ENCODE results near the gene ADGRV1.
A peak's percentile ranks its signal among the peaks of the same experiment; 100 is the strongest.
"Not testable (repeated sequence)": the region's sequence is repeated elsewhere in the genome, so short reads cannot be mapped to it uniquely, and the experiment has no call there.

Gene ADGRV1

DNA sequence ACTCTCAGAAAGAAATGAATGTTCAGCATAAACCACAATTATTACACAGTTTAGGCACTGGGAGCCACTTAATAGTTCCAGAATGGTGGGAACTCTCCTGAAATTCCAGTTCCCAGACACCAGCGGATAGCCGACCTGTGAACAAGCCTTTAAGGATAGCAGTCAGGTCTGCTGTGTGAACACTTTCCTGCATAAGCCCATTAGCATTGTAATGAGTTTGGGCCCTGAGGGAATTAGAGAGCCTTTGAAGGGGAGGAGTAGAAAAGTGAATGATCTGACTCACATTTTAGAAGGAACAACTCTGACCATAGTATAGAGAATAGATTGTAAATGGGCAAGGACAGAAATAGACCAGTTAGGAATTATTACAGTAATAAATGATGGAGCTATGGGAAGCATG is 189.1 kb downstream of the ADGRV1 start:
- DNase-seq = no peak

DNA sequence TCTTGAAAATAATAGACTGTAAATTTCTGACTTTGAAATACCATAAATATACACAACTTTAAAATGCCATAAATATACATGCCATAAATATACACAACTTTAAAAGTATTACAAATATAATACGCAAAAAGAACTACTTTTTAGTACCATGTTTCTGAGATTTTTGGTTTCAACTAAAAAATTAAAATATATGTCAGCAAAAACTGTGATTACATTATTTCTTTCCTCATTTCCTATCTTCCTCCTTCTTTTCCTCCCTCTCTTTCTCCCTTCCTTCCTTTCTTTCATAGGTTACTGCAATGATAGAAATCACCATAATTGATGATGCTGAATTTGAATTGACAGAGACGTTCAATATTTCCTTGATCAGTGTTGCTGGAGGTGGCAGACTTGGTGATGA is 200.5 kb downstream of the ADGRV1 start:
- no peak for DNase-seq

DNA sequence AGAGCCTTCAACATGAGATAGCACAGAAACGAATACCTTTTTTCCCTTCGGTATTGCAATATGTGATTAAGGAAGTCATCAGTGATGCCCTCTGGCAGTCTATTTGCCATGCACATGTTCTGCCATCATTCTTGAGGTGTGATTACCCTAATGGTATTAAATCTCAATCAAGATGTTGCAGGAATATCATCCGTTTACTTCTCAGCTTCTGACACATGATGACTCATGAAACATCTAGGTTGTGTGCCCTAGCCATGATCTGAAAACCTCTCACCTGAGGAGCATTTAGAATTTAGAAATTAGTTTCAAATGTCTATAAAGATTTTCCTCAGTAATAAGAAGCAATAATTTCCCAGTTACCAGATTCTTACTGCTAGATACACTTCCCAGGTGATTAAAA is 209.1 kb downstream of the ADGRV1 start:
- DNase-seq = no peak

DNA sequence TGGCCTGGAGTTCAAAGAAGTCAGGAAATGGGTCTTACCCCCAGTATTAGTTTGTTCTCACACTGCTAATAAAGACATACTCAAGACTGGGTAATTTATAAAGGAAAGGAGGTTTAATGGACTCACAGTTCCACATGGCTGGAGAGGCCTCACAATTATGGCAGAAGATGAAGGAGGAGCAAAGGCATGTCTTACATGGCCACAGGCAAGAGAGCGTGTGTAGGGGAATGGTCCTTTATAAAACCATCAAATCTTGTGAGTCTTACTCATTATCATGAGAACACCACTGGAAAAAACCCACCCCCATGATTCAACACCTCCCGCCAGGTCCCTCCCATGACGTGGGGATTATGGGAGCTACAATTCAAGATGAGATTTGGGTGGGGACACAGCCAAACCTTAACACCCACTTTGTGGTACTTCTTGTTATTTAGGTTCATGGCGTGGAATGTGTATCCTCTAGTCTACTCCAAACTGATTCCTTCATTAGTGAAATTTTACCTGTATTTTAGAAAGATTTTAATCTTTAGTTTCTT is 211.5 kb downstream of the ADGRV1 start:
- DNase-seq = not testable (repeated sequence)

DNA sequence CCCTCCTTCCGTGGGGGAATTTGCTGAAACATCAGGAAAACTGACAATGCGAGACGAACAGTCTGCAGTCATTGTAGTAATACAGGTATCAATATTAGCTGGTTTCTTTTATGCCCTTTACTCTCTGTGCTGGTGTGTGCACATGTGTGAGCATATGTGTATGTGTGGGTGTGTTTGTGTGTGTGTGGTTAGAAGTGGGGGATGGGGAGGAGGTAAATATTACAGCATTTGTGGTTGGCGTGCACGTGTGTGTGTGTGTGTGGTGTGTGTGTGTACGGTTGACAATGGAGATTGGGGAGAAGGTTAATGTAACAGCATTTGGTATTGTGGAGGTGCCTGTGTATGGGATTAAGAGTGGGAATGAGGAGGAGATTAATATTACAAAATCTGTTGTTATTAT is 219.4 kb downstream of the ADGRV1 start:
- no peak for DNase-seq

DNA sequence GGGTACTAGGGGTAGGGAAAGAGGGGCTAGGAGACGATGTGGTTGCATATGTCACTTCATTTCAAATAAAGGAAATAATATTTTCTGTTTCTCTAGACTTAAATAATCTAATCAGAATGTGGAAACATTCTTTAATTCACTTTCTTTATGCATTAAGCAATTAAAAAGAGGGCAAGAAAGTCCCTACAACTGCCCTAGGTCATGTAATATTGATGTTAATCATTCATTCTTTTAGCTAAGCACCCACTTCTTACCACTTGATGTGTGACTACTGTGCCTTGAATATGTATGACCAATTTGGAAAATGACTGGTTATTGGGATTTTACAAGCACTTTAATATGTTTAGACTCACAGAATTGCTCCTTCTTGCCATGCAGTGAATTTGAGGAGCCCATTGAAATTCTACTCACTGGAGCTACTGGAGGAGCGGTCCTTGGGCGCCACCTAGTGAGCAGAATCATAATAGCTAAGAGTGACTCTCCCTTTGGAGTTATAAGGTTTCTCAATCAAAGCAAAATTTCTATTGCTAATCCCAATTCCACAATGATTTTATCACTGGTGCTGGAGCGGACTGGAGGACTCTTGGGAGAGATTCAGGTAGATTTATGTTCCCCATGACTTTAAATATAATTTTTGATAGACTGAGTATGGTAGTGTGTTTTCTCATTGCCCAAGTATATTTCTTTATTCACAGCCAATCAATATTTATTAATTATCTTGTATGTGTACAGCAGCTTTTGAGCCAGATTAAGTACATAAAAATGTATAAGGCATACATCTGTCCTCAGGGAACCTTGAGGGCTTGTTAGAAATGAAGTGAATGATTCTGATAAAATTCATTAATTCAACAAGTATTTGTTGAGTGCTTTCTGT is 225.1 kb downstream of the ADGRV1 start:
- DNase-seq = peak; percentile 77

DNA sequence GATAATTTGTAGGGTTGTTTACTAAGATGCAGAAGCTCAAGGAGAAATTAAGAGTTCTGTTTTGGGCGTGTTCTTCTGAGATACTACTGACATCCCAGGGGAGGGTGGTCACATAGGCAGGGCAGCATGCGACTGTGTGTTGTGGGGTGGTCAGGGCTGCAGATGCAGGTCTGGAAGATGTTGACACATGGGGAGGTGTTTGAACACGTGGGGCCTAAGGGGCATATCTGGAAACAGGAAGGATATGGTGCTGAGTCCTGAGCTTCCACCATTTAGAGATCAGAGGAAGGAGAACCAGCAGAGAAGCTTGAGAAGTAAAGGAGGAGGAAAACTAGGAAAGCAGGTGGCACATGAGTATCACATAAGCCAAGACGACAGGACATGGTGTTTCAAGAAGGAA is 228.2 kb downstream of the ADGRV1 start:
- DNase-seq = no peak

DNA sequence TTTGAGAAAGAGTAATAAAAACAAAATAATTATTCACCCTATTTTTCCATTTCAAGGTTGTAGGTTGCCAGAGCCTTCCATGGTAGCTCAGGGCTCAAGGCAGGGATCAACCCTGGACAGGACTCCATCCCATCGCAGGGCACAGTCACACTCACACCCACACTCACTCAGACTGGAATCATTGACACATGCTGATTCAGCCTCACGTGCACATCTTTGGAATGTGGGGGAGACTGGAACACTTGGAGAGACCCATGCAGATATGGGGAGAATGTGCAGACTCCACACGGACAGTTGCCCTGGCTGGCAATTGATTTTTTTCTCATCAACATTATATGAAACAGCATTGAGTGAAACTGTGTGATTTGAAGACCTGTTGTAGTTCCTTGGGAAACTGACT is 234.1 kb downstream of the ADGRV1 start:
- DNase-seq = no peak

DNA sequence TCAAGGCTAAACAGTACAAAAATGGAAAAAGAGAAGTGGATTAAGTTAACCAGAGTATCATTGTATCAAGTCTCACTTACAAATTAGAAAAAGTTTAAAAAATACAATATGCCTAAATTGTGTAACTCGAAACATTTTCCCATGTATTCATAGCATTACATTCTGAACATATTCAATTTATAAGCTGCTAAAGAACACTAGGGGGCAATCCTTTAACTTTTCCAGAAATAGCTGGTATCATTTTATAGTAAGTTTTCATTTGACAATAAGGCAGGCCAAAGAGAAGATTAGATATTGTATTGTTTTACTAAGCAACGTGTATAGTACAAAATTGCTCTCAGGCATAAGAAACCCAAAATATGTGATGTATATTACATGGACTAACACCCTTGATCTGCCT is 234.6 kb downstream of the ADGRV1 start:
- no peak for DNase-seq

DNA sequence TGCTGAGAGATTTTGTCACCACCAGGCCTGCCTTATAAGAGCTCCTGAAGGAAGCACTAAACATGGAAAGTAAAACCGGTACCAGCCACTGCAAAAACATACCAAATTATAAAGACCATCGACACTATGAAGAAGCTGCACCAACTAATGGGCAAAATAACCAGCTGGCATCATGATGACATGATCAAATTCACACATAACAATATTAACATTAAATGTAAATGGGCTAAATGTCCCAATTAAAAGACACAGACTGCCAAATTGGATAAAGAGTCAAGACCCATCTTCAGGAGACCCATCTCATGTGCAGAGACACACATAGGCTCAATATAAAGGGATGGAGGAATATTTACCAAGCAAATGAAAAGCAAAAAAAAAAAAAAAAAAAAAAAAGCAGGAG is 238.3 kb downstream of the ADGRV1 start:
- not testable (repeated sequence) for DNase-seq

DNA sequence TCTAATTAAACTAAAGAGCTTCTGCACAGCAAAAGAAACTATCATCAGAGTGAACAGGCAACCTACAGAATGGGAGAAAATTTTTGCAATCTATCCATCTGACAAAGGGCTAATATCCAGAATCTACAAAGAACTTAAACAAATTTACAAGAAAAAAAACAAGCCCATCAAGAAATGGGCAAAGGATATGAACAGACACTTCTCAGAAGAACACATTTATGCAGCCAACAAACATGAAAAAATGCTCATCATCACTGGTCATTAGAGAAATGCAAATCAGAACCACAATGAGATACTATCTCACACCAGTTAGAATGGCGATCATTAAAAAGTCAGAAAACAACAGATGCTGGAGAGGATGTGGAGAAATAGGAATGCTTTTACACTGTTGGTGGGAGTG is 241.5 kb downstream of the ADGRV1 start:
- not testable (repeated sequence) for DNase-seq

DNA sequence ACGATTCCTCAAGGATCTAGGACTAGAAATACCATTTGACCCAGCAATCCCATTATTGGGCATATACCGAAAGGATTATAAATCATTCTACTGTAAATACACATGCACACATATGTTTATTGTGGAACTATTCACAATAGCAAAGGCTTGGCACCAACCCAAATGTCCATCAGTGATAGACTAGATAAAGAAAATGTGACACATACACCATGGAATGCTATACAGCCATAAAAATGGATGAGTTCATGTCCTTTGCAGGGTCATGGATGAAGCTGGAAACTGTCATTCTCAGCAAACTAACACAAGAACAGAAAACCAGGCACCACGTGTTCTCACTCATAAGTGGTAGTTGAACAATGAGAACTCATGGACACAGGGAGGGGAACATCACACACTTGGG is 241.9 kb downstream of the ADGRV1 start:
- DNase-seq = not testable (repeated sequence)

DNA sequence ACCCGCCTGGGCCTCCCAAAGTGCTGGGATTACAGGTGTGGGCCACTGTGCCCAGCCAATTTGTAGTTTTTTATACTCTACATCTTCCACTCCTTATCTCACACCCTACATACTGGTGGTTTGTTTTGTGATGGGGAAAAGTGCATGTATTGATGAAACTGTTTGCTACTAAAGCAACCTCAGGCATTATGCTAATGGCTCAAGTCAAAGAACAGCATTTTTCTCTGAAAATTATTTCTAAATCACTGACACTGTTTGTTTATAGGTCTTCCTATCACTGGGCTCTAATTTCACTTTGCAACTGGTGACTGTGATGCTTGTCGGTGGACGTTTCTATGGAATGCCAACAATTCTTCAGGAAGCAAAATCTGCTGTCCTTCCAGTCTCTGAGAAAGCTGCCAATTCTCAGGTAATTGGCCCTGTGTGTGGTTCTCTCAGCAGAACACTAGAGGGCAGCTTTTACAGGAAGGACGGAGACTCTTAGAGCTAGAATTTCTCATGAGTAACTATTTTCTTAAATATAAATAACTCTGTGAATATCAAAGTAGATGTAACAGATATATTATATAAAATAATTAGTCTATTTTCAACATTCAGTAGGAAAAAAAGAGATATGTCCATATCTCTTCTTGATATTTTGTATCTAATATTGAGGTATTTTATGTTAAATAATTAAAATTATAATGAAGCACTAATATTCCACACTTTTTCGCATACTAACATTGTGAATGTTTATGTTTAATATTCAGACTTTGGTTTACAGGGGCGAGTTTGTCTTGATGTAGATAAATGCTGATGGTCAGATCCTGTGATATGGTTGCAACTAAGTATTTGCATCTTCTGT is 244.1 kb downstream of the ADGRV1 start:
- DNase-seq = no peak

DNA sequence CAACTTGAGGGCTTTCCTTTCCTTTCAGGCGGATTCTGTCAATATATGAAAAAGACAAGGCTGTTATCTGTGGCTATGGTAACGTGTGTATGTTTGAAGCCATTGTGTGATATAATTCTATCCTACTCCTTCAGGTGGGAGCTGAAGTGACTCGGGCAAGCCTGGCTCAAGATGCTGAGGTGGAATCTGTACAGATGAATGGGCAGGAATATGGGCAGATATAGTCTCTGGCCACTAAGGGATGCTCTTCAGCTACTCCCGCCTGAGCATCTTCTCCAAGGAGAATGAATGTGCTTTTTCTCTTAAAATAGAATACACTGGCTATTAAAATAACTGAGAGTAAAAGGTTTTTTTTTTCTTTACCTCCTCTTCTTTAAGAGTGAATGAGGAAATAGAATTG is 244.8 kb downstream of the ADGRV1 start:
- no peak for DNase-seq

DNA sequence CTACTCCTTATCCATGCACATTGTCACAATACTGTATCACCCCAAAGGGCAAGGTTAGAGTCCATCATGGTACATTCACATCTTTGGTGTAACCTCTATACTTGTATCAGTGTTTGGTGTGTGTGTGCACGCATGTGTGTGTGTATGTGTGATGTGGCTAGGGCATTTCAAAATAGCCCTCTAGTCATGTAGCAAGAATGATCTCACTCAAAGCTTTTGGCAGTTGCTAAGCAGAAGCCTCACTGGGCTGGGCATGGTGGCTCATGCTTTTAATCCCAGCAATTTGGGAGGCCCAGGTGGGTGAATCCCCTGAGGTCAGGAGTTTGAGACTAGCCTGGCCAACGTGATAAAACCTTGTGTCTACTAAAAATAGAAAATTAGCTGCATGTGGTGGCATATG is 245.3 kb downstream of the ADGRV1 start:
- no peak for DNase-seq

DNA sequence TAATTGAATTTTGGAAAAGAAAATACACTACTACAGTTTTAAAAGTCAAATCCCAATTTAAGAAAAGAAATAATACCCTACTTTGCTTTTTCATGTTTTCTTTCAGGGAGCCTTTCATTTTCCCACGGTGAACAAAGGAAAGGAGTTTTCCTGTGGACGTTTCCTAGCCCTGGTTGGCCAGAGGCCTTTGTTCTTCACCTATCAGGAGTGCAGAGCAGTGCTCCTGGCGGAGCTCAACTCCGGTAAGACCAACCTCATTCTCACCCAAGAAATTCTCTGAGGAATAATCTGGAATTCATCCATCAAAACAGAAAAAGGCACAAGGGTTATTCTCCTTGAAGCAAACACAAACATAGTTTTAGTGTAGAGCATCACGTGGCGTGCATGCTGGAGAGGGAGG is 248.9 kb downstream of the ADGRV1 start:
- no peak for DNase-seq

DNA sequence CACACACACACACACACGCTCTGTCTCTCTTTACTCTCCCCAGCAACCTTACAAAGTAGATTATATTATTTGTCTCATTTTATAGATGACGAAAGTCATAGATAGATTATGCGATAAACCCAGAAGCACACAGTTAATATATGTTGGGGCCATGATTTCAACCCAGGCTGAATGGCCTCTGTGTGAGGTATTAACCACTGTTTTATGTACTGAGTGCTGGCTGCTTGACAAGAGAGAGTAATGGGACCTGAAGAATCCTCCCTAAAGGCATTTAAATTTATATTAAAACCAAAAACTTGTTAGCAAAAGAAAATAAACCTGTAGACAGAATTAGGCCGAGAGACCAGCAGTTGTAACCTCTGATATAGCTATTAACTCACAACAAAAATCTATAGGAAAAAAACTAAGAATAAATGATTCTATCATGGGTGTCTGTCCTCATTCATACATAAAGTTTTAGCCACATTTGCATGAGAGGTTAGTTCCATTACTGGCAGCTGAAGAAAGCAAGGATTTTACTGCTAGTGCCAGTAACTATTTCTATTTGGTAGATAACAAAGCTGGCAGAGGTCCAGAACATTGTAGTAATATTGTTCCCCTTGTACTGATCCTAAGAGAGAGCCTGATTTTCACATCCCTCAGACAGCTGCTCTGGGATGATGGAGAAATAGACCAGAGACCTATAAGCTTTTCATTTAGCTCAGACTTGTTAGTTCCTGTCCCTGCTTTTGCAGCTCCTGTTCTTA is 250.9 kb downstream of the ADGRV1 start:
- no peak for DNase-seq

DNA sequence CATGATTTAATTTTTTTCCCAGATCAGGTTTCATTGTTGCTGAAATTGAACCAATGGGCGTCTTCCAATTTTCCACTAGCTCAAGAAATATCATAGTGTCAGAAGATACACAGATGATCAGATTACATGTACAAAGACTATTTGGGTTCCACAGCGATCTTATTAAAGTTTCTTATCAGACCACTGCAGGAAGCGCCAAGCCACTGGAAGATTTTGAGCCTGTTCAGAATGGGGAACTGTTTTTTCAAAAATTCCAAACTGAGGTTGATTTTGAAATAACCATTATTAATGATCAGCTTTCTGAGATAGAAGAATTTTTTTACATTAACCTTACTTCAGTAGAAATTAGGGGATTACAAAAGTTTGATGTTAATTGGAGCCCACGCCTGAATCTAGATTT is 251.6 kb downstream of the ADGRV1 start:
- no peak for DNase-seq

DNA sequence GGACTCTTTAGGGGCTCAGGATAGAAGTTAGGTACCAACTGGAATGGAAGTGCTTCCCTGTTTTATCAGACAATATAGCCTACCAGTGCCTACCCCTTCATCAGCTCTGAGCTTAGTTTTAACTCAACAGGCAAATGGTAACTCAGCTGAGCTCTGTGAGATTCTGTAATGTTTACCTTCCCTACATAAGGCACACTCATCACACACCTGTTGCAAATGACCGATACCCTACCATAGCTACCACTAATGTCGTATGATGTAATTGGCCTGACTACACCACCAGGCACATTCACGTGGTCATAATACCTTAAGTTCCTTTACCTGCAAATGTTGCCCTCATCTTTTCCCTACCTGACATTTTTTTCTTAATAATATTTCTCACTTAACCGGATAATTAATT is 254.8 kb downstream of the ADGRV1 start:
- DNase-seq = no peak

DNA sequence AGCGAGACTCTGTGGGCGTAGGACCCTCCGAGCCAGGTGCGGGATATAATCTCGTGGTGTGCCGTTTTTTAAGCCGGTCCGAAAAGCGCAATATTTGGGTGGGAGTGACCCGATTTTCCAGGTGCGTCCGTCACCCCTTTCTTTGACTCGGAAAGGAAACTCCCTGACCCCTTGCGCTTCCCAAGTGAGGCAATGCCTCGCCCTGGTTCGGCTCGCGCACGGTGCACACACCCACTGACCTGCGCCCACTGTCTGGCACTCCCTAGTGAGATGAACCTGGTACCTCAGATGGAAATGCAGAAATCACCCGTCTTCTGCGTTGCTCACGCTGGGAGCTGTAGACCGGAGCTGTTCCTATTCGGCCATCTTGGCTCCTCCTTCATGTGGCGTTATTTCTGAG is 263.5 kb downstream of the ADGRV1 start:
- not testable (repeated sequence) for DNase-seq

DNA sequence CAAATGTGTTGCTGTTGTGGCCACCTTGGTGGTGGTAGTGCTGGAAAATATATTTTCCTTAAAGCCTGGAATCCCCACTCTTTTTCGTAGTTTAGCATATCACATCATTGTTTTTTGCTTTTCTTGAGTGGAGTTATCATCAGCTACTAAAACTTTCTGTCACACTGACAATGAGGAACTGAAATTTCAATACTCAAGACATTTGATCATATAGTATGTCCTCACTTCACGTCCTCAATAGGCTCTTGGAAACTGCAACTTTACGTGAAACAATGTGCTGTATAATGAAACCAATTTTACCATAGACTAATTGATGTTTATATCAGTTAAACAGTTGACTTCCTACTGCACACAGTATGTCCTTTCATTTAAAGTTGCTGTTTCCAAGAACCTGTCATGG is 265.8 kb downstream of the ADGRV1 start:
- DNase-seq = no peak

DNA sequence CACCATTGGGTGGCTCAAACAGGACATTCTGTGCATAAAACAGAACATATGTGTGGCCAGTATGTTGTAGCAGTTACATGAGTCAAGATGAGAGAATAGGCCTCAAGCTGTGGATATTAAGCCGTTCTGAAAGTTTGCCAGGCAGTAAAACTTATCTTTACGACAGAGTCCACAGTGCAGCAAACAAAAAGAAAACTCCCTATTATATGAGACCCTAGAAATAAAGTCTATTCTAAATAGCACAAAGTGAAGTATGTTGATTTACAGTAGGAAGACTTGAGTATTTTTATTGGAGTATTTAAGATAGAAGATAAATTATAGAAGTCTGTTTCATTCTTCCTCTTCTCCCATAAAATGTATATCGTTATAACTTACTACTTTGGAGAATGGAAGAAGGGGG is 271.5 kb downstream of the ADGRV1 start:
- no peak for DNase-seq

DNA sequence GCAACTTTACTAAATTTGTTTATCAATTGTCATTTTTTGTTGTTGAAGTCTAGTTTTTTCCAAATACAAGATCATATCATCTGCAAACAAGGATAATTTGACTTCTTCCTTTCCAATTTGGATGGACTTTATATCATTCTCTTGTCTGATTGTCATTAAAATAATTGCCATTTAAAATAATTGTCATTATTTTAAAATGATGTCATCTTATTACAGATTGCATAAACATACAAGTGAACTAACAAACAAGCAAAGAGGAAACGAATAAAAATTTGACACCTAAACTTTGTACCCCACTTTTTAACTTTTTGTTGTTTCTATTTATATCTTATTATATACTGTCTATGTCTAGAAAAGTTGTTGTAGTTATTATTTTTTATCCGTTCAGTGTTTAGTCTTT is 275.2 kb downstream of the ADGRV1 start:
- no peak for DNase-seq

Measured in right forelimb (tissue), 1 donor.